ENCODE results near the gene OAS3.

Gene OAS3, protein sequence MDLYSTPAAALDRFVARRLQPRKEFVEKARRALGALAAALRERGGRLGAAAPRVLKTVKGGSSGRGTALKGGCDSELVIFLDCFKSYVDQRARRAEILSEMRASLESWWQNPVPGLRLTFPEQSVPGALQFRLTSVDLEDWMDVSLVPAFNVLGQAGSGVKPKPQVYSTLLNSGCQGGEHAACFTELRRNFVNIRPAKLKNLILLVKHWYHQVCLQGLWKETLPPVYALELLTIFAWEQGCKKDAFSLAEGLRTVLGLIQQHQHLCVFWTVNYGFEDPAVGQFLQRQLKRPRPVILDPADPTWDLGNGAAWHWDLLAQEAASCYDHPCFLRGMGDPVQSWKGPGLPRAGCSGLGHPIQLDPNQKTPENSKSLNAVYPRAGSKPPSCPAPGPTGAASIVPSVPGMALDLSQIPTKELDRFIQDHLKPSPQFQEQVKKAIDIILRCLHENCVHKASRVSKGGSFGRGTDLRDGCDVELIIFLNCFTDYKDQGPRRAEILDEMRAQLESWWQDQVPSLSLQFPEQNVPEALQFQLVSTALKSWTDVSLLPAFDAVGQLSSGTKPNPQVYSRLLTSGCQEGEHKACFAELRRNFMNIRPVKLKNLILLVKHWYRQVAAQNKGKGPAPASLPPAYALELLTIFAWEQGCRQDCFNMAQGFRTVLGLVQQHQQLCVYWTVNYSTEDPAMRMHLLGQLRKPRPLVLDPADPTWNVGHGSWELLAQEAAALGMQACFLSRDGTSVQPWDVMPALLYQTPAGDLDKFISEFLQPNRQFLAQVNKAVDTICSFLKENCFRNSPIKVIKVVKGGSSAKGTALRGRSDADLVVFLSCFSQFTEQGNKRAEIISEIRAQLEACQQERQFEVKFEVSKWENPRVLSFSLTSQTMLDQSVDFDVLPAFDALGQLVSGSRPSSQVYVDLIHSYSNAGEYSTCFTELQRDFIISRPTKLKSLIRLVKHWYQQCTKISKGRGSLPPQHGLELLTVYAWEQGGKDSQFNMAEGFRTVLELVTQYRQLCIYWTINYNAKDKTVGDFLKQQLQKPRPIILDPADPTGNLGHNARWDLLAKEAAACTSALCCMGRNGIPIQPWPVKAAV

DNA sequence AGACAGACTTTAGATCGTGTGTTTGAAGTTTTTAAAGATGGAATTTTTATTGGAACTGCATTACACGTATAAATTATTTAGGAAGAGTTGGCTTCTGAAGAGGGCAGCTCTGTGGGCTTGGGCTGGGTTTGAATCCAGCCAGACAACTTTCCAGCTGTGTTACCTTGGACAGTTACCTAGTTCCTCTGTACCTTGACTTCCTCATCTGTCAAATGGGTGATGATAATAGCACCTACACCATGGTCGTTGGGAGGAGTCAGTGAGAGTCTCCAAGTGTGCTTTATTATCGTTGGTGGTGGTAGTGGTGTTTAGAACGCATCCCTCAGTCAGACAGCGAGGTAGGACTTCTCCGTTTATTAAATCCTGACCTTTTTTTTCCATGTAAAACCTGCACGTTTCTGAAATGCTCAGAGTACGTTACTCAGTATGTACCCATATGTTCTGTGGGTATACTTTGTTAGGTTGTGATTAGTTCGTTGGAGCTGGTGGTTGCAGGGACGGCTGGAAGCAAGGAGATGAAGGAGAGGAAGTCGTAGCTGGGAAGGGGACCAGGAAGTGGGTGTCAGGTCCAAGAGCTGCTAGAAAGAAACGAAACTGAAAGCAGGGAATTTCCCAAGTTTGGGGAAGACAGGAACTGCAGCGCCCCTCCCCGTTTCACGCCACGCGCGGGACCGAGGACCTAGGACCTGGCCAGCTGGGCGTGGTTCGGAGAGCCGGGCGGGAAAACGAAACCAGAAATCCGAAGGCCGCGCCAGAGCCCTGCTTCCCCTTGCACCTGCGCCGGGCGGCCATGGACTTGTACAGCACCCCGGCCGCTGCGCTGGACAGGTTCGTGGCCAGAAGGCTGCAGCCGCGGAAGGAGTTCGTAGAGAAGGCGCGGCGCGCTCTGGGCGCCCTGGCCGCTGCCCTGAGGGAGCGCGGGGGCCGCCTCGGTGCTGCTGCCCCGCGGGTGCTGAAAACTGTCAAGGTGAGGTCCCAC, at the start of gene OAS3:
Gene OAS3, plus strand, starts transcription at position 734 of the 979 bp plus-strand sequence. Its CDS starts 57 bp downstream, at position 791.
- TF ChIP-seq, protein P1, sequence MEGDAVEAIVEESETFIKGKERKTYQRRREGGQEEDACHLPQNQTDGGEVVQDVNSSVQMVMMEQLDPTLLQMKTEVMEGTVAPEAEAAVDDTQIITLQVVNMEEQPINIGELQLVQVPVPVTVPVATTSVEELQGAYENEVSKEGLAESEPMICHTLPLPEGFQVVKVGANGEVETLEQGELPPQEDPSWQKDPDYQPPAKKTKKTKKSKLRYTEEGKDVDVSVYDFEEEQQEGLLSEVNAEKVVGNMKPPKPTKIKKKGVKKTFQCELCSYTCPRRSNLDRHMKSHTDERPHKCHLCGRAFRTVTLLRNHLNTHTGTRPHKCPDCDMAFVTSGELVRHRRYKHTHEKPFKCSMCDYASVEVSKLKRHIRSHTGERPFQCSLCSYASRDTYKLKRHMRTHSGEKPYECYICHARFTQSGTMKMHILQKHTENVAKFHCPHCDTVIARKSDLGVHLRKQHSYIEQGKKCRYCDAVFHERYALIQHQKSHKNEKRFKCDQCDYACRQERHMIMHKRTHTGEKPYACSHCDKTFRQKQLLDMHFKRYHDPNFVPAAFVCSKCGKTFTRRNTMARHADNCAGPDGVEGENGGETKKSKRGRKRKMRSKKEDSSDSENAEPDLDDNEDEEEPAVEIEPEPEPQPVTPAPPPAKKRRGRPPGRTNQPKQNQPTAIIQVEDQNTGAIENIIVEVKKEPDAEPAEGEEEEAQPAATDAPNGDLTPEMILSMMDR (IDR thresholded peaks at IDR 0.05; ENCODE audit: low read depth, low read length, missing control alignments), result no peak
- H3K4me3 ChIP-seq (replicated peaks; ENCODE audit: low read depth, low read length), result peak within 1 kb of the TSS; percentile 69
- DNase-seq (ENCODE audit: extremely low read depth, low read depth), result peak; percentile 55

DNA sequence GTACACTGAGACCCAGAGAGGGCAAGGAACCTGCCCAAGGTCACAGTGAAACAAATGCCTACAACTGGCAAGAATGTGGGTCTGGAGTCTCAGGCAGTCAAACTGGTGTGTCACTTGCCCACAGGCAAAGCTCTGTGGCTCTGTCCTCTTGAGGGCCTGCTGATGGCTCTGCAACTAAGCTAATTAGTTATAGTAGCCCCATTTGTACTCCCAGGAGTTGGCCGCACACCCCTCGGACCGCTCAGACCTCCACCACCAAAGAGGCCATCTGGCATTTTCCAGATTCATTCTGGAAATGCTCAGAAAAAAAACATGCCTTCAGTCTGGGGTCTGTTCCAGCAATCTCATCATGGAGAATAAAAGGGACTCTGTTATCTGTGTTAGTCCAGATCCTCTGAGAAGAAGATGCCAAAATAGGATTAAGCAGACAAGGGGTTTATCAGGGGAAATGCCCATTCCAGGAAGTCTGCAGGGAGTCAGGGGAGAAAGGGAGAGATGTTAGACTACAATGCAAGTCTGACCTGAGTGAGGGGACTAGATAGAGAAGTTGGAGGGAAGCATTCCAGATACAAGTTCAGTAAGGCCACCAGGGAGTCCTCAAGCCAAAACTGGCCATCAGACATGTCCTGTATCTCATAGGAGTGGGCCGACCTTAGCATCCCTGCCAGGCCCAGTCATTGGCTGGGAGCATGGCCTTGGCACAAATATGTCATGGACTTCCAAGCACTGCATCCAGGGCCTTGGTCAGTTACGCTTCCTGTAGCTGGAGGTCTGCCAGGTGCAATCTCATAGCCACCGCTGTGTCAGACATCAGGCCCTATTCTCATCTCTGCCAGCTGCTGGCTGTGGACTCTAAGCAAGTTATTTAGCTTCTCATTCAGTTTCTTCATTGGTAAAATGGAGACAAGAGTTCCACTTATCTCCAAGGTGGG, 46.9 kb upstream of the OAS3 start:
- H3K4me3 ChIP-seq (replicated peaks; ENCODE audit: low read depth, low read length), result no peak overlapping the region
- TF ChIP-seq, protein P1 (IDR thresholded peaks at IDR 0.05; ENCODE audit: low read depth, low read length, missing control alignments), result no peak
- DNase-seq (ENCODE audit: extremely low read depth, low read depth), result no peak

DNA sequence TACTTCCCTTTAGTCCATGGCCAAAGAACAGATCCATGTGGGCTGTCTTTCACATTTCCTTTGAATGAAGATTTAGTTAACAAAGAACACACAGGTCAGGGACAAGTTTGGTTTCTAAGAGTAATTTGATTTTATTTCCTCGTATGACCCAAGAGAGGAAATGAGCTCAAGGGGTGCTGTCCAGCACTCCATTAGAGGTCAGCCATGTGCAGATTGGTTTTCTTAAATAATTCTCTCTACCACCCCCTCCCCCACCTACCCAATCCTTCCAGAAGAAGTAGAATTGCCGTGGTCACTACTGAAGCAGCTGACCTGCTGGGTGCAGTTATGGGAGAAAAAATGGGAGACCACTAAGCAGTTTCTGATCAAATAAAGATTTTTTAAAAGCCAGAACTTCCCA, 45.4 kb upstream of the OAS3 start:
- H3K4me3 ChIP-seq (replicated peaks; ENCODE audit: low read depth, low read length), result no peak overlapping the region
- TF ChIP-seq, protein P1 (IDR thresholded peaks at IDR 0.05; ENCODE audit: low read depth, low read length, missing control alignments), result no peak
- DNase-seq (ENCODE audit: extremely low read depth, low read depth), result no peak

DNA sequence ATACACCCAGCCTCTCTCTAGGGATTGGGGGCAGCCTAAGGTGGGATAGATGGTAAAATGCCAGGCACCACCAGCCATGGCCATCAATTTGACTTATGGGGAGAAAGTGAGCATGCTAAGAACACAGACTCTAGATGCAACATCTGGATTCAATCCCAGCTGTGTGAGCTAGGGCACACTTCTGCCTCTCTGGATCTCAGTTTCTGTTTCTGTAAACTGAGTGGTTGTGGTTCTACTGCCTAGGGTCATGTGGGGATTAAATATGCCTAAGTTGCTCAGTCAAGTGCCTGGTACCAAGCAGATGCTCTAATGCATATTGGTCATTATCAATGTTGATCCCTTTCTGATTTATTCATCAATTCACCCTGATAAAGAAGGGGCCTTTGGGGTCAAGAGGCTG, 44.1 kb upstream of the OAS3 start:
- no peak for DNase-seq (ENCODE audit: extremely low read depth, low read depth)
- no peak overlapping the region for H3K4me3 ChIP-seq (replicated peaks; ENCODE audit: low read depth, low read length)
- TF ChIP-seq, protein P1 (IDR thresholded peaks at IDR 0.05; ENCODE audit: low read depth, low read length, missing control alignments), result no peak

DNA sequence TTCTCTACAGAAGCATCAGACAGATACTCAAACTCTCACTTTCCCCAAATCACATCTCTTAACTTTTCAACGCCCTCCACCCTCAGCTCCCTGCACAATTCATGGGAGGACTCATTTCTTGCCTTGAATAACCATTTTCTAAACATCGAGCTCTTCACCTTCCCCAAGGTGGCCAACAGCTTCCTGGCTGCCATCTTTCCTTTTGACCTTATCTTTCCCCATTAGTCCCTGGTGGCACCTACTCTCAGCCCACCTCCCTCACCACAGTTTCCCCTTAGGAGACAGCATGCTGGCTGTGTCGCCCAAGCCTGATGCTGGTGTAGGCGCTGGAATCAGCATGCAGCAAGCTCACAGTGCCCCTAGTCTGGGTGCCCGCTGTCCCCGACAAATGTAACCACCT, 39.9 kb upstream of the OAS3 start:
- DNase-seq (ENCODE audit: extremely low read depth, low read depth), result no peak
- TF ChIP-seq, protein P1 (IDR thresholded peaks at IDR 0.05; ENCODE audit: low read depth, low read length, missing control alignments), result no peak
- H3K4me3 ChIP-seq (replicated peaks; ENCODE audit: low read depth, low read length), result no peak overlapping the region
